K562 (cell line): Measurements from ENCODE around the gene CPT1C. TPM values are rescaled to one million over a fixed set of nuclear protein-coding genes. Genes with fewer than 3 reads are reported as not detected.
A peak's percentile ranks its signal among the peaks of the same experiment; 100 is the strongest.

Experiments used
- ADNP ChIP-seq: fragments of 200-800 bp; sonication (Bioruptor generic); IDR thresholded peaks from 2 replicates; pipeline ENCODE4 v1.6.1; 2016; ENCODE audit warnings: missing genetic modification characterization, missing compliant biosample characterization
- ARID2 ChIP-seq: fragments of 450-650 bp; IDR thresholded peaks from 2 replicates; pipeline ENCODE4 v1.6.1; 2017; ENCODE audit warnings: antibody characterized with exemption, mild to moderate bottlenecking
- ATF7 ChIP-seq: fragments of 450-650 bp; IDR thresholded peaks from 2 replicates; pipeline ENCODE4 v1.7.1; 2014; ENCODE audit warnings: mild to moderate bottlenecking, moderate library complexity
- FIP1L1 ChIP-seq: fragments of 200-400 bp; formaldehyde crosslinking; IDR thresholded peaks from 2 replicates; pipeline ENCODE4 v1.6.1; 2018; ENCODE audit warnings: mild to moderate bottlenecking, low read depth, low read length; ENCODE audit not compliant: poor library complexity, severe bottlenecking
- JUN ChIP-seq, 2 experiments: sonication (generic) in 1 of 2; formaldehyde crosslinking in 1 of 2; IDR thresholded peaks; 2 replicates each; pipeline versions ENCODE4 v1.6.1 to v1.8.0; 2012 to 2022; ENCODE audit warnings: borderline replicate concordance in 2 of 2, mild to moderate bottlenecking in 2 of 2, improper control_type of control experiment in 1 of 2, low read depth in 1 of 2, low read length in 1 of 2, missing genetic modification reagents in 1 of 2
- JUNB ChIP-seq: fragments of 450-650 bp; formaldehyde crosslinking; conservative IDR thresholded peaks from 2 replicates; pipeline ENCODE4 v1.4.0; 2020; ENCODE audit warnings: mild to moderate bottlenecking
- NEUROD1 ChIP-seq: fragments of 150-350 bp; IDR thresholded peaks from 2 replicates; pipeline ENCODE4 v1.6.1; 2014; ENCODE audit warnings: borderline replicate concordance, low read length, low read depth; ENCODE audit not compliant: partially characterized antibody
- NR0B1 ChIP-seq: fragments of 450-650 bp; IDR thresholded peaks from one replicate; pipeline ENCODE4 v1.6.1; 2018; ENCODE audit warnings: mild to moderate bottlenecking, moderate library complexity; ENCODE audit not compliant: partially characterized antibody
- POLR2AphosphoS2 ChIP-seq: IDR thresholded peaks from 2 replicates; pipeline ENCODE4 v1.6.1; 2012; ENCODE audit warnings: low read length, improper control_type of control experiment
- SAP30 ChIP-seq: fragments of 200-600 bp; sonication (generic); IDR thresholded peaks from 2 replicates; pipeline ENCODE4 v1.6.1; 2012; ENCODE audit warnings: borderline replicate concordance, low read depth, mild to moderate bottlenecking, moderate library complexity, low read length, control low read depth, inconsistent platforms; ENCODE audit not compliant: insufficient read depth, poor library complexity, severe bottlenecking
- SIX5 ChIP-seq, 2 experiments: IDR thresholded peaks; 2 replicates each; pipeline ENCODE4 v1.6.1; 2011; ENCODE audit warnings: low read length in 2 of 2, borderline replicate concordance in 1 of 2, low read depth in 1 of 2, mild to moderate bottlenecking in 1 of 2, moderate library complexity in 1 of 2; ENCODE audit not compliant: insufficient read depth in 1 of 2
- SMARCB1 ChIP-seq: IDR thresholded peaks from 2 replicates; pipeline ENCODE4 v1.6.1; 2011; ENCODE audit warnings: improper control_type of control experiment, low read depth; ENCODE audit not compliant: insufficient read length
- SRSF1 ChIP-seq: fragments of 200-400 bp; formaldehyde crosslinking; IDR thresholded peaks from 2 replicates; pipeline ENCODE4 v1.6.1; 2017; ENCODE audit warnings: mild to moderate bottlenecking, low read depth, low read length, moderate library complexity
- TEAD1 ChIP-seq, 2 experiments: fragments of 450-650 bp in 1 of 2; sonication (generic) in 1 of 2; formaldehyde crosslinking; IDR thresholded peaks; 2 replicates each; pipeline versions ENCODE4 v1.4.0 to v1.8.0; 2020 to 2022; ENCODE audit warnings: mild to moderate bottlenecking in 2 of 2, missing genetic modification reagents in 1 of 2
- XRCC3 ChIP-seq: fragments of 450-650 bp; IDR thresholded peaks from 2 replicates; pipeline ENCODE4 v1.6.1; 2017; ENCODE audit warnings: mild to moderate bottlenecking, moderate library complexity
- ZNF280B ChIP-seq: fragments of 250-450 bp; sonication (Bioruptor Pico); IDR thresholded peaks from 2 replicates; pipeline ENCODE4 v1.5.1; 2021; ENCODE audit warnings: mild to moderate bottlenecking
- polyA plus RNA-seq, 8 experiments: library from polyadenylated mRNA; depleted of rRNA in 4 of 8; stranded (reverse) in 5 of 8; unstranded in 3 of 8; fragments of >200 nt; fragmentation: Nextera tagmentation in 2 of 8; fragmentation: Illumina TruSeq in 1 of 8; extraction: Ambion mirVana in 2 of 8; extraction: Trizol in 1 of 8; gene quantifications; 2 replicates each; pipeline versions ENCODE4 v1.2.1 to v1.2.3, GENCODE V29; 2011 to 2014; ENCODE audit warnings: inconsistent platforms in 1 of 8, missing spikeins in 1 of 8
- total RNA-seq, 7 experiments: library from RNA; depleted of rRNA in 6 of 7; stranded (reverse); fragments of >200 nt in 6 of 7; fragmentation: Illumina TruSeq in 2 of 7; extraction: Trizol in 2 of 7; gene quantifications; 2 replicates each; pipeline versions ENCODE4 v1.2.1 to v1.2.3, GENCODE V29; 2011 to 2021; ENCODE audit warnings: low replicate concordance in 1 of 7
- TF ChIP-seq, protein P1 (sequence below): sonication (generic); formaldehyde crosslinking; IDR thresholded peaks from 2 replicates; pipeline ENCODE4 v1.8.0; 2023; ENCODE audit warnings: mild to moderate bottlenecking, missing genetic modification reagents
- TF ChIP-seq, protein P2 (sequence below): sonication (generic); formaldehyde crosslinking; IDR thresholded peaks from 2 replicates; pipeline ENCODE4 v1.8.1; 2023; ENCODE audit warnings: mild to moderate bottlenecking, missing genetic modification reagents

CPT1C gene
- total and polyA plus RNA-seq, 9 of the 15 experiments (the other 6 are each of a cell fraction or from before 2014, with no cell fraction given): 1.9 to 12.3 (median 3.0) TPM

DNA sequence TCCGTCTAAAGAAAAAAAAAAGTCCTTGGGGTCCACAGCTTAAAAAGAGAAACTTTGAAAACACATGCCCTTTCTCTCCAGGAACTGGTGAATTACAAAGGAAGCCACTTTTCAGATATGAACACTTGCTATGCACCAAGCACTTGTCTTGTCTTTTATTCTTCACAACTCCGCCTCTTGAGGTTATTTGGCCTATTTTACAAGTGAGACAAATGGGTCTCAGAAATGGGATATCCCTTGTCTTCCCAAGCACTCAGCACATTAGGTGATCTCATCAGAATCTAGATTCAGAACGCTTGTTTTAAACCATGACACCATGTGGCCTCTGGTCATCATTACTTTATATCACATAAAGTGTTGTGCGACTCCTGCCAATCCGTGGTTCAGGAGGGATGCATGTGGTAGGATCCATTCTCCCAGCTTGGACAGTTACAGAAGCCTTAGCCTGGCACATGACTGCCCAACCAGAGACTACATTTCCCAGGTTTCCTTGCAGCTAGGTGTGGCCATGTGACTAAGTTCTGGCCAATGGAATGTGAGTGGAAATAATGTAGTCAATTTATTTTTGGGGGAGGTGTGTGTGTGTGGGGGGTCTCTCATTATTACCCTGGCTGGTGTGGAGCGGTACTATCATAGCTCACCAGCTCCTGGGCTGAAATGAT lies 58.3 kb downstream of the CPT1C start (continued):
- TF ChIP-seq XRCC3 (no peak), SIX5 (IDR thresholded peaks at IDR 0.05; ENCODE audit: borderline replicate concordance in 1 of 2, insufficient read depth in 1 of 2, low read depth in 1 of 2, low read length in 2 of 2) (peak; percentile 69 to 76), NR0B1 (no peak), NEUROD1 (no peak), FIP1L1 (no peak), ARID2 (no peak), SRSF1 (no peak), SMARCB1 (no peak), ATF7 (0 out of 2 replicates have a peak, but pooled peaks have one; percentile 25), ZNF280B (CRISPR knock-in tag) (no peak), TEAD1 (CRISPR knock-in tag; IDR thresholded peaks at IDR 0.05) (no peak), POLR2AphosphoS2 (no peak), ADNP (tag) (no peak), JUN (IDR thresholded peaks at IDR 0.05; ENCODE audit: borderline replicate concordance, low read depth, low read length) (no peak), JUN (CRISPR knock-in tag; IDR thresholded peaks at IDR 0.05; ENCODE audit: borderline replicate concordance) (no peak), JUNB (CRISPR knock-in tag) (no peak), SAP30 (no peak)
- TF ChIP-seq, protein P1, sequence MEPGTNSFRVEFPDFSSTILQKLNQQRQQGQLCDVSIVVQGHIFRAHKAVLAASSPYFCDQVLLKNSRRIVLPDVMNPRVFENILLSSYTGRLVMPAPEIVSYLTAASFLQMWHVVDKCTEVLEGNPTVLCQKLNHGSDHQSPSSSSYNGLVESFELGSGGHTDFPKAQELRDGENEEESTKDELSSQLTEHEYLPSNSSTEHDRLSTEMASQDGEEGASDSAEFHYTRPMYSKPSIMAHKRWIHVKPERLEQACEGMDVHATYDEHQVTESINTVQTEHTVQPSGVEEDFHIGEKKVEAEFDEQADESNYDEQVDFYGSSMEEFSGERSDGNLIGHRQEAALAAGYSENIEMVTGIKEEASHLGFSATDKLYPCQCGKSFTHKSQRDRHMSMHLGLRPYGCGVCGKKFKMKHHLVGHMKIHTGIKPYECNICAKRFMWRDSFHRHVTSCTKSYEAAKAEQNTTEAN: no peak
- TF ChIP-seq, protein P2, sequence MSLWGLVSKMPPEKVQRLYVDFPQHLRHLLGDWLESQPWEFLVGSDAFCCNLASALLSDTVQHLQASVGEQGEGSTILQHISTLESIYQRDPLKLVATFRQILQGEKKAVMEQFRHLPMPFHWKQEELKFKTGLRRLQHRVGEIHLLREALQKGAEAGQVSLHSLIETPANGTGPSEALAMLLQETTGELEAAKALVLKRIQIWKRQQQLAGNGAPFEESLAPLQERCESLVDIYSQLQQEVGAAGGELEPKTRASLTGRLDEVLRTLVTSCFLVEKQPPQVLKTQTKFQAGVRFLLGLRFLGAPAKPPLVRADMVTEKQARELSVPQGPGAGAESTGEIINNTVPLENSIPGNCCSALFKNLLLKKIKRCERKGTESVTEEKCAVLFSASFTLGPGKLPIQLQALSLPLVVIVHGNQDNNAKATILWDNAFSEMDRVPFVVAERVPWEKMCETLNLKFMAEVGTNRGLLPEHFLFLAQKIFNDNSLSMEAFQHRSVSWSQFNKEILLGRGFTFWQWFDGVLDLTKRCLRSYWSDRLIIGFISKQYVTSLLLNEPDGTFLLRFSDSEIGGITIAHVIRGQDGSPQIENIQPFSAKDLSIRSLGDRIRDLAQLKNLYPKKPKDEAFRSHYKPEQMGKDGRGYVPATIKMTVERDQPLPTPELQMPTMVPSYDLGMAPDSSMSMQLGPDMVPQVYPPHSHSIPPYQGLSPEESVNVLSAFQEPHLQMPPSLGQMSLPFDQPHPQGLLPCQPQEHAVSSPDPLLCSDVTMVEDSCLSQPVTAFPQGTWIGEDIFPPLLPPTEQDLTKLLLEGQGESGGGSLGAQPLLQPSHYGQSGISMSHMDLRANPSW (CRISPR knock-in tag): no peak
